GM18498 (cell line): ENCODE measurements around the gene LRRC56.
A peak's percentile ranks its signal among the peaks of the same experiment; 100 is the strongest.
"Not testable (repeated sequence)": the region's sequence is repeated elsewhere in the genome, so short reads cannot be mapped to it uniquely, and the experiment has no call there.

ENCODE experiments used
- ATAC-seq: cut with Tn5 transposase; IDR thresholded peaks from one replicate; pipeline ENCODE4 v1.9.1; 2021; ENCODE audit warnings: mild to moderate bottlenecking, moderate library complexity; ENCODE audit not compliant: unreplicated experiment

Gene LRRC56

GRCh38 chr11:501001-501682 is 36.2 kb upstream of the LRRC56 start:
- no peak for ATAC-seq

DNA sequence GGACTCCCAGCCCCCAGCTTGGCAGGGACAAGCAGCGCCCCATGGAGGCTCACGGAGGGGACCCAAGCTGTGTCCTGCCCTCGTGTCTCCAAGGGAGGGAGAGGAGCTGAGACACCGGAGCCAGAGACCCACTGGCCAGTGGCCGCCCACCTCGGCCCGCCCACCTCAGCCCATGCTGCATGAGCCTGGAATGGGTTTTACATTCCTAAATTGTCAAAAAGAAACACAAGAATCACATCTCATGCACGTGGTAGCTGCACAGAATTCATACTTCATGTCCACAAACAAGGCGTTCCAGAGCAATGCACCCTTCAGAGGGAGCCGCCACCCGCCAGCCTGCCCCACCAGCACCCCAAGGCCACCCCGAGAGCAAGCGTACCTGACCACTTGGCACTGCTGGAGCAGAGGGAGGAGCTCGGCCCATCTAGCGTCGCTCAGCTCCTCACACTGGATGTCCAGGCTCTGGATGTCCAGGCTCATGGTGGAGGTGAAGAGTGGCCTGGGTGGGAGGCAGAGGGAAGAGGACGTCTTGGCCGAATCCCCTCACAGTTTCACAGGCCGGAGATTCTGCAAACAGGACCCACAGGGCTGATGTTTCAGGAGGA is 35.5 kb upstream of the LRRC56 start:
- ATAC-seq: no peak

DNA sequence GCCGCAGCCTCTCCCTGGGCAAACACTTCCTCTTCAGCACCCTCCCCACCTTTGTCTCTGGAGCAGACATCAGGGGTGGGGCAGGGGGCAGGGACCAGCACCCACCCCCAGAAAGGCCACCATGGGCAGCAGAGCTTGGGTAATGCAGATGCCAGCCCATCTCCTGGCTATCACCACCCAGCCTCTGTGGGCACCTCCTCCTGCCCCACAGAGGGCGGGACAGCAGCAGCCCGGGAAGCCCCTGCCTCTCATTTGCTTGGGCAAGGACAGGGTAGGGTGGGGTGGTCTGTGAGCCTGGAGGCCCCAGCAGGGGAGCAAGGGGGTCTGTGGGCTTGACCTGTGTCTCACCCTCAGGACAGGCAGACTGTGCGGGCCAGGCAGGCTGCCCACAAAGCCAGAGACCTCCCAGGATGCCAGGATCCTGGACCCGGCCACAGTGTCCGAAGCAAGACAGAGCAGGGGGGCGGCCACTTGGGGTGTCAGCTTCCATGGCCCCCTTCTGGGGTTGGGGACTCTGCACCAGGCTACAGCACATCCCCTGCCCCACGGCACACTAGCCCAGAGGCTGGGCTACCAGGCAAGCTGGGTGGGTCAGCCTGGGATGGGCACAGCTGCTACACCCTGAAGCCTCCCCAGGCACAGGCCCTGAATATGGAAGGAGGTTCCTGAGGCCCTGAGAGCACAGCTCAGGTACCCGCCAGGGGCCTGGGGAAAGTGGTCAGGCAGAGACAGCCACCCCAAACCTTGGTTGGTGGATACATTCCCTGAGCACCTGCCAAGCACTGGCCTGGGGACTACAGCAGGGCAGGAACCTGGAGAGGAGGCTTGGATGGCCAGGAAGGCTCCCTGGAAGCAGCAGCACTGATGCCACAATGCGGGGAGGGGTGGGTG is 34.8 kb upstream of the LRRC56 start:
- no peak for ATAC-seq

DNA sequence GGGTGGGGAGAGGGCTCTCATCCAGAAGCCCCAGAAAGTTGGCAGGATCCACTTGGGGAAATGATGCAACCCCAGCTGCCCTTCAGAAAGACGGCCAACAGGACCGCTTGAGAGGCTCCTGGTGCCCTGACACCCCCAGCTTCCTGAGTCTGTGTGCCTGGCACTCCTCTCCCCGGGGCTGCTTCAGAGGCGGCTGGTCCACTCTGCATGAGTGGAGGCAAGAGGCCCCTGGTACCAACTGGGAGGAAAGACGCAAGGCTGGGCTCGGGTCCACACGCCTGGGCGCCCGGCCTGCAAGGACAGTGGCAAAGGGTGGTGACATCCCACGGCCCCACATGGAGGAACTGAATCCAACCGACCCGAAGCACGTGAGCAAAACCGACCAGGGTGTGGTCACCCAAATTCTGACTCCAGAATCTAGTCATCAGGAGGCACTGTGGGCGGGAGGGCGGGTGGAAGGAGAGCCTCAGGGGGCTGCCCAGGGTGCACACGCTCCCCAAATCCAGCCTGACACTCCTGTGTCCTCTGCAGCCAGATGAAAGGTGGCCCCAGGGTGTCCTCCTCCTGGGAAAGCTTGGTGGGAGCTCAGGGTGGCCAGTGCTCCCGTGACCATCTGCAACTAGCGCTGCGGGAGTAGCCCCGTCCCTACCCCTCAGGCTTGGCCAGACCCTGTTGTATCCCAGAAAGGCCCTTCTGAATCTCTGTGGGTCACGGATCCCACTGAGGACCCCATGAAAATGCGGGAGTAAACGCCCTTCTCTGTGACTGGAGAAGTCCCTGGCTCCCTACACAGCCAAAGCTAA is 33.9 kb upstream of the LRRC56 start:
- no peak for ATAC-seq

GRCh38 chr11:504053-504993 is 33.0 kb upstream of the LRRC56 start:
- ATAC-seq: no peak

GRCh38 chr11:504994-505344 is 32.4 kb upstream of the LRRC56 start:
- no peak for ATAC-seq

DNA sequence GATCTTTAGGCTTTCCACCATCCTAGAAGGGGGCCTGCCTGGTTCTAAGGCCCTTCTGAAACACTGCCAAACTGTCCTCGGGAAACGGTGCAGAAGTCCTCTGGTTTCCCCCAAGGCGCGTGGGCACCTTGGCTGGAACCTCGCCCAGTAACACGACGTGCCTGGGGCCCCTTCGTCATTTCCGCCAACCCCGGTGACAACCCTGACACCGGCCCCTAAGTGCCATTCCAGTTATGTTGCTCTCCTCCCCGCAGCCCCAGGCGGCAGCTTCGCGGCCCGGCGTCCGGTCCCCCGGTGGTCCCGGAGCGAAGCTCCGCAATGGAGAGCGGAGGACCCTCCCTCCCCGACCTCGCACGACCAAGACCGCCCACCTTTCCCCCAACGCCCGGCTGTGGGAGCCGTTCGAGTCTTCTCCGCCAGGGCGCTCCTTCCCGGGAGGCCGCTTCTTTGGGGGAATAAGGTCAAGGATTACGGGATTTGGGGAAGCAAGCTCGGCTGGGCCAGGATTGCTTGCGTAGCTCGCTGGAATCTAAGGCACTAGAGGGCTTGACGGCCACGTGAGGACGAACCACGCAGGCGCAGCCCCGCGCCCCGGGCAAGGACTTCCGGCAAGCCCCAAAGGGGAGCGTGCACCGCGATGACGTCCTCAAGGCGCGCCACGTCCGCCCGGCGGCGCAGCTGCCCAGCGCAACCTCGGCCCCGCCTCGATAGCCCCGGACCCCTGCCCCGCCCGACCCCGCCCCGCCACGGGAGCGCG is 30.9 kb upstream of the LRRC56 start:
- peak; percentile 66 for ATAC-seq

DNA sequence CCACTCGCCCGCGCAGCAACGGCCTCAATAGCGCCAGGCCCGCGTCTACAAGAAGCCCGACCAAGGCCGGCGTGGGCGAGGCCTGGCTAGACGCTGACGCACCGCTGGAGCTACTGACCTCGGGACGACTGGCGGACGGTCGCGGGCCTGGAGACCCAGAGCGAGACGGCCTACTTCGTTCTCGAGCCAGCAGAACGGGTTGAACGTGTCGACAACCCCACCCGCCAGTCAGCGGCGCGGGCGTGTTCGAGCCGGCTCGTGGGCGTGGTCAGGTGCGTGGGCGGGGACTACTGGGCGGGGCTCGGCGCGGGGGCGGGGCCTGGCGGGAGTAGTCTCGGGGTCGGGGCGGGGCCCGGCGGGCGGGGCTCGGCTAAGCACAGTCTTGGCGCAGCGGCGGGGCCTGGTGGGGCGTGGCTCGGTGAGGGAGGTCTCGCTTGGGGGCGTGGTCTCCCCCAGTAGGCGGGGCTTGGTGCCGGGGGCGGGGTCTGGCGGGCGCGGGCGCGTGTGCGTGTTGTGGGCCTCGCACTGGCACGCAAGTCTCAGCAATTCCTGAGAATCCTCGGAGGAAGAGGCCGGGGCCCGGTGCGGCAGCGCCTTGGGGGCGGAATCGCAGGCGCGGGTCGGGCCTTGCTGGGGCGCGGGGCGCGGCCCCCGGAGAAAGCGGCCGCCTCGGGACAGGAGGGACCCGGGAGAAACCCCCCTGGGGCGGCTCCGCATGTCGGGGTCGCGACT is 30.2 kb upstream of the LRRC56 start, which contains the start of gene RNH1:
TSS of gene RNH1 (minus strand) at position 248 of the 732 bp plus-strand sequence. CDS start 5,080 bp downstream, outside the sequence.
- peak; percentile 66 for ATAC-seq

- ATAC-seq: no peak
Observed at GRCh38 chr11:507727-508515, 29.4 kb upstream of the LRRC56 start.

DNA sequence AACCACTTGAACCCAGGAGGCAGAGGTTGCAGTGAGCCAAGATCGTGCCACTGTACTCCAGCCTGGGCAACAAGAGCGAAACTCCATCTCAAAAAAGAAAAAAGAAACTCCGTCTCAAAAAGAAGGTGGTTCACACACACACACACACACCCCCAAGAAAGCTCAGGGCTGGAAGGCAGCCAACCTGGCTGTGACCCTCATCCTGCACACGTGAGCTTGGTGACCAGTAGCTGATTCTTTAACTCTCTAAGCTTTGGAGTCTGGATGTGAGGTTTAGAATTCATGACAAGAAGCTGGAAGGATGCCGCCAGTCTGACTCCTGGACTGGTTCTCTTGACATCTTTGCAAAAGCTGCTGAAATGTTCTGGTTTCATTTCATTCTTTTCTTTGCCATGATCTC is 28.4 kb upstream of the LRRC56 start:
- no peak for ATAC-seq

- ATAC-seq: no peak
Observed at GRCh38 chr11:512761-513595, 24.3 kb upstream of the LRRC56 start.

- no peak for ATAC-seq
Observed at GRCh38 chr11:514606-515005, 22.7 kb upstream of the LRRC56 start.

GRCh38 chr11:515131-515530 is 22.2 kb upstream of the LRRC56 start:
- no peak for ATAC-seq

- ATAC-seq: no peak
Observed at GRCh38 chr11:516400-516799, 20.9 kb upstream of the LRRC56 start.

DNA sequence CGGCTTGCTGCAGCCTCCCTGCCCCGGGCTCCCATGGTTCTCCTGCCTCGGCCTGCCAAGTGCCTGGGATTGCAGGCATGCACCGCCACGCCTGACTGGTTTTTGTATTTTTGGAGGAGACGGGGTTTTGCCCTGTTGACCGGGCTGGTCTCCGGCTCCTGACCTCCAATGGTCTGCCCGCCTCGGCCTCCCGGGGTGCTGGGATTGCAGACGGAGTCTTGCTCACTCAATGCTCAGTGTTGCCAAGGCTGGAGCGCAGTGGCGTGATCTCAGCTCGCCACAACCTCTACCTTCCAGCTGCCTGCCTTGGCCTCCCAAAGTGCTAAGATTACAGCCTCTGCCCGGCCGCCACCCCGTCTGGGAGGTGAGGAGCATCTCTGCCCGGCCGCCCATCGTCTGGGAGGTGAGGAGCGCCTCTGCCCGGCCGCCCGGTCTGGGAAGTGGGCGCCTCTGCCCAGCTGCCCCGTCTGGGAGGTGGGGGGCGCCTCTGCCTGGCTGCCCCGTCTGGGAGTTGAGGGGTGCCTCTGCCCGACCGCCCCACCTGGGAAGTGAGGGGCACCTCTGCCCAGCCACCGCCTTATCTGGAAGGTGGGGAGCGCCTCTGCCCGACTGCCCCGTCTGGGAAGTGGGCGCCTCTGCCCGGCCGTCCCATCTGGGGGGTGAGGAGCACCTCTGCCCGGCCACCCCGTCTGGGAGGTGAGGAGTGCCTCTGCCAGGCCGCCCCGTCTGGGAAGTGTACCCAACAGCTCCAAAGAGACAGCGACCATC is 20.2 kb upstream of the LRRC56 start:
- ATAC-seq: not testable (repeated sequence)
